Liver (tissue), 9 donors: ENCODE results near the gene ZFYVE28. TPM values are rescaled to one million over a fixed set of nuclear protein-coding genes. Genes with fewer than 3 reads are reported as not detected.

Experiments
- DNase-seq: peaks from one replicate; pipeline ENCODE4 v3.0.0-alpha.2; 2017; ENCODE audit warnings: low spot score
- H3K27ac ChIP-seq, 2 donors: one replicate each; pipeline ENCODE4 v1.7.0; 2013; ENCODE audit warnings: inconsistent platforms in 2 of 2, low read length in 2 of 2, control low read depth in 1 of 2, low read depth in 1 of 2, mild to moderate bottlenecking in 1 of 2
- H3K27me3 ChIP-seq, 4 donors: one replicate each; pipeline versions ENCODE4 v1.6.1 to v1.7.0; 2013; ENCODE audit warnings: low read length in 3 of 4, inconsistent platforms in 1 of 4, mild to moderate bottlenecking in 1 of 4, moderate library complexity in 1 of 4; ENCODE audit not compliant: control insufficient read depth in 4 of 4, insufficient read depth in 4 of 4
- H3K36me3 ChIP-seq, 4 donors: one replicate each; pipeline versions ENCODE4 v1.6.1 to v1.7.0; 2013; ENCODE audit warnings: low read length in 3 of 4, mild to moderate bottlenecking in 3 of 4, low read depth in 1 of 4, moderate library complexity in 1 of 4; ENCODE audit not compliant: control insufficient read depth in 4 of 4, insufficient read depth in 3 of 4
- H3K4me1 ChIP-seq, 4 donors: one replicate each; pipeline versions ENCODE4 v1.6.1 to v1.7.0; 2013; ENCODE audit warnings: low read length in 3 of 4, mild to moderate bottlenecking in 3 of 4, moderate library complexity in 1 of 4; ENCODE audit not compliant: control insufficient read depth in 4 of 4, insufficient read depth in 4 of 4
- H3K4me3 ChIP-seq, 3 donors: one replicate each; pipeline versions ENCODE4 v1.6.1 to v1.7.0; 2013; ENCODE audit warnings: low read length in 3 of 3, control low read depth in 1 of 3, low read depth in 1 of 3, mild to moderate bottlenecking in 1 of 3
- H3K9ac ChIP-seq, 2 donors: one replicate each; pipeline ENCODE4 v1.7.0; 2013; ENCODE audit warnings: low read length in 2 of 2, mild to moderate bottlenecking in 2 of 2, moderate library complexity in 2 of 2, control low read depth in 1 of 2, low read depth in 1 of 2
- H3K9me3 ChIP-seq, 4 donors: one replicate each; pipeline versions ENCODE4 v1.6.1 to v1.7.0; 2013; ENCODE audit warnings: low read length in 3 of 4; ENCODE audit not compliant: control insufficient read depth in 4 of 4
- EGR1 ChIP-seq, 2 donors: IDR thresholded peaks; 2 replicates each; pipeline ENCODE4 v1.6.1; 2016 to 2018; ENCODE audit warnings: antibody characterized with exemption in 2 of 2, low read depth in 2 of 2
- FOXA1 ChIP-seq: IDR thresholded peaks from 2 replicates; pipeline ENCODE4 v1.6.1; 2016; ENCODE audit warnings: antibody characterized with exemption
- FOXA2 ChIP-seq: IDR thresholded peaks from 2 replicates; pipeline ENCODE4 v1.6.1; 2016; ENCODE audit warnings: antibody characterized with exemption
- GABPA ChIP-seq, 2 donors: IDR thresholded peaks in 1 of 2; conservative IDR thresholded peaks in 1 of 2; 2 replicates each; pipeline ENCODE4 v1.6.1; 2016; ENCODE audit warnings: antibody characterized with exemption in 2 of 2, mild to moderate bottlenecking in 1 of 2, moderate library complexity in 1 of 2
- HNF4A ChIP-seq, 2 donors: conservative IDR thresholded peaks; 2 replicates each; pipeline ENCODE4 v1.6.1; 2016; ENCODE audit warnings: antibody characterized with exemption in 2 of 2, mild to moderate bottlenecking in 2 of 2
- HNF4G ChIP-seq: IDR thresholded peaks from 2 replicates; pipeline ENCODE4 v1.6.1; 2016; ENCODE audit warnings: antibody characterized with exemption
- JUND ChIP-seq, 2 donors: IDR thresholded peaks; 2 replicates each; pipeline ENCODE4 v1.6.1; 2016; ENCODE audit warnings: antibody characterized with exemption in 2 of 2
- NR2F2 ChIP-seq: IDR thresholded peaks from 2 replicates; pipeline ENCODE4 v1.6.1; 2016; ENCODE audit warnings: antibody characterized with exemption
- RAD21 ChIP-seq, 2 donors: IDR thresholded peaks; 2 replicates each; pipeline ENCODE4 v1.6.1; 2016; ENCODE audit warnings: antibody characterized with exemption in 2 of 2, mild to moderate bottlenecking in 2 of 2
- RXRA ChIP-seq, 2 donors: IDR thresholded peaks; 2 replicates each; pipeline ENCODE4 v1.6.1; 2017 to 2018; ENCODE audit warnings: antibody characterized with exemption in 2 of 2, mild to moderate bottlenecking in 1 of 2
- SP1 ChIP-seq: IDR thresholded peaks from 2 replicates; pipeline ENCODE4 v1.6.1; 2018; ENCODE audit warnings: antibody characterized with exemption, mild to moderate bottlenecking
- TAF1 ChIP-seq: conservative IDR thresholded peaks from 2 replicates; pipeline ENCODE4 v1.6.1; 2016; ENCODE audit warnings: antibody characterized with exemption, mild to moderate bottlenecking
- YY1 ChIP-seq: IDR thresholded peaks from 2 replicates; pipeline ENCODE4 v1.6.1; 2016; ENCODE audit warnings: antibody characterized with exemption, mild to moderate bottlenecking
- WGBS: extraction: QIAGEN DNeasy Blood & Tissue Kit; methylation state at CpG from one replicate; pipeline ENCODE4 v1.1.7; 2013; 5-methylcytosine and 5-hydroxymethylcytosine counted together
- polyA plus RNA-seq, 2 donors: library from polyadenylated mRNA; stranded (reverse) in 1 of 2; unstranded in 1 of 2; fragments of 200-250 nt in 1 of 2; fragments of >200 nt in 1 of 2; fragmentation: Nextera tagmentation in 1 of 2; extraction: Ambion mirVana in 1 of 2; gene quantifications; one replicate each; pipeline versions ENCODE4 v1.2.1 to v1.2.3, GENCODE V29; 2013 to 2015
- total RNA-seq, 2 donors: library from RNA; depleted of rRNA; stranded (reverse); fragments of >200 nt; gene quantifications; one replicate each; pipeline ENCODE4 v1.2.3, GENCODE V29; 2014
- TF ChIP-seq, protein P1 (sequence below): IDR thresholded peaks from 2 replicates; pipeline ENCODE4 v1.6.1; 2016; ENCODE audit warnings: antibody characterized with exemption, mild to moderate bottlenecking
- TF ChIP-seq, protein P2 (sequence below): IDR thresholded peaks from 2 replicates; pipeline ENCODE4 v1.6.1; 2016; ENCODE audit warnings: antibody characterized with exemption
- TF ChIP-seq, protein P3 (sequence below): IDR thresholded peaks from 2 replicates; pipeline ENCODE4 v1.6.1; 2016; ENCODE audit warnings: antibody characterized with exemption
- TF ChIP-seq, protein P4 (sequence below): IDR thresholded peaks from 2 replicates; pipeline ENCODE4 v1.6.1; 2016; ENCODE audit warnings: antibody characterized with exemption
- donor health status: healthy.
- donor health status: healthy.
- donor health status: healthy.
- donor health status: healthy.
- donor health status: healthy.

The ZFYVE28 gene
- total and polyA plus RNA-seq, 4 donors: 2.0 to 6.1 (median 2.7) TPM

DNA sequence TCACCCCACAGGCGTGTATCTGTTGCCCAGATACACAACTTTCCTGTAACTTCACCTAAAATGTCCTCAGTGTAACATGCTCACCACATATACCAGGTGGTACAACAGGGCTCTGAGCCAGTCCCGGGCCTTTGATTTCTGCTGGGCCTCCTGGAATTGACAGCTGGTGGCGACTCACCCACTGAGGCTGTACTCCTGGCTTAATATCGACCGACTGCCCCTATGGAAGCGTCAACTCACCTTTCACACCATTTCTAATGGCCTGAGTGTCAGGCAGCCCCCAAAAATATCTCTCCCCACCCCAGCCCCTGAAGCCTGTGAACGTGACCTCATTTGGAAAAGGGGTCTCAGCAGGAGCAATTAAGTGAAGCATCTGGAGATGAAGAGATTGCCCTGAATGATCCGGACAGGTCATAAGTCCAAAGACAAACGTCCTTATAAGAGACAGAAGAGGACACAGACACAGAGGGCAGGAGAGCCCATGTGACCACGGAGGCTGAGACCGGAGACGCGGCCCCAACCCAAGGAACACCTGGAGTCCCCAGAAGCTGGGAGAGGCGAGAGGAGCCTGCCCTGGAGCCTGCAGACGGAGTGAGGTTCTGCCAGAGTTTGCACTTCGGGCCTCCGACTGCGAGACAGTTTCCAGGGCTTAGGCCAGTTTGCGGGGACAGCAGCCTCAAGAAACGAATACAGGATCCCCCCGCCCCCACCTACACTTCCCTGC is 144.0 kb downstream of the ZFYVE28 start:
- Histone ChIP-seq H3K9me3 (no peaks in the 10 kb centered on the region), H3K27ac (no peak overlapping the region), H3K4me3 (no peak overlapping the region), H3K27me3 (no peaks in the 10 kb centered on the region), H3K36me3 (no peaks in the 10 kb centered on the region), H3K9ac (no peak overlapping the region), H3K4me1 (no peaks in the 10 kb centered on the region)
- no peak for TF ChIP-seq GABPA (IDR thresholded peaks at IDR 0.05 in 1 of 2, conservative IDR thresholded peaks at IDR 0.05 in 1 of 2)
- WGBS: 92% methylated on average over 21 of the region's 21 CpGs
- DNase-seq: no peak

DNA sequence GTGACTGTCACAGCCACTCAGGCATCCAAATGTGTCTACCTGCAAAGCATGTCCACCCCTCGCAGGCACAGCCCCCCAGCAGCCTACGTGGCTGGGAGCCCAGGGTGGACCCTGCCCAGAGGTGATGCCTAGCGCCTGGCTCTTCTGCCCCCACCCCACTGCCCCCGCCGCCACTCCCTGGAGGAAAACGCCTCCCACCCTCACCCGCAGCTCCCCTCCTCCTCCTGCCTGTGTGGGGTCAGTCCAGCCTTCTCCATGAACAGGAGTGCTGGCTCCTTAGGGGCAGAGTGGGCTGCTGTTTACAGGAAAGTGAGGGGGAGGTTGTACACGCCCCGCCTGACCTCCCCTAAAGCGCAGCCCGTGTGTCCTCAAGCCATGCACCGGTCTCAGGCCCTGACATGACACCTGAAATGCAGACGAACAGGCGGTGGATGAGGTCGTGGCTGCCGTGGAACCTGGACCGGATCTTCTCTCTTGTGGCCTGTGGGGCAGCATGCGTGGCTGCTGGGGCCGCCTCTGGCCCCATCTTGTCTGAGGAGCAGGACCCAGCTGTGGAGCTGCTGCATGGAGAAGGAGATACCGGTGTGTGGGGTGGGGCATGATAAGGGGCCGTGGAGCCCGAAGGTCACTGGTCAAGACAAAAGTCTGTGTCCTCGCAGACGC is 144.7 kb downstream of the ZFYVE28 start:
- TF ChIP-seq FOXA1 (no peak), EGR1 (IDR thresholded peaks at IDR 0.05; ENCODE audit: low read depth in 2 of 2) (no peak), HNF4G (no peak), RAD21 (IDR thresholded peaks at IDR 0.05) (no peak), HNF4A (conservative IDR thresholded peaks at IDR 0.05) (no peak), JUND (IDR thresholded peaks at IDR 0.05) (no peak), FOXA2 (no peak), SP1 (no peak), YY1 (no peak), RXRA (IDR thresholded peaks at IDR 0.05) (no peak), TAF1 (no peak), GABPA (IDR thresholded peaks at IDR 0.05 in 1 of 2, conservative IDR thresholded peaks at IDR 0.05 in 1 of 2) (no peak), NR2F2 (no peak)
- TF ChIP-seq, protein P1, sequence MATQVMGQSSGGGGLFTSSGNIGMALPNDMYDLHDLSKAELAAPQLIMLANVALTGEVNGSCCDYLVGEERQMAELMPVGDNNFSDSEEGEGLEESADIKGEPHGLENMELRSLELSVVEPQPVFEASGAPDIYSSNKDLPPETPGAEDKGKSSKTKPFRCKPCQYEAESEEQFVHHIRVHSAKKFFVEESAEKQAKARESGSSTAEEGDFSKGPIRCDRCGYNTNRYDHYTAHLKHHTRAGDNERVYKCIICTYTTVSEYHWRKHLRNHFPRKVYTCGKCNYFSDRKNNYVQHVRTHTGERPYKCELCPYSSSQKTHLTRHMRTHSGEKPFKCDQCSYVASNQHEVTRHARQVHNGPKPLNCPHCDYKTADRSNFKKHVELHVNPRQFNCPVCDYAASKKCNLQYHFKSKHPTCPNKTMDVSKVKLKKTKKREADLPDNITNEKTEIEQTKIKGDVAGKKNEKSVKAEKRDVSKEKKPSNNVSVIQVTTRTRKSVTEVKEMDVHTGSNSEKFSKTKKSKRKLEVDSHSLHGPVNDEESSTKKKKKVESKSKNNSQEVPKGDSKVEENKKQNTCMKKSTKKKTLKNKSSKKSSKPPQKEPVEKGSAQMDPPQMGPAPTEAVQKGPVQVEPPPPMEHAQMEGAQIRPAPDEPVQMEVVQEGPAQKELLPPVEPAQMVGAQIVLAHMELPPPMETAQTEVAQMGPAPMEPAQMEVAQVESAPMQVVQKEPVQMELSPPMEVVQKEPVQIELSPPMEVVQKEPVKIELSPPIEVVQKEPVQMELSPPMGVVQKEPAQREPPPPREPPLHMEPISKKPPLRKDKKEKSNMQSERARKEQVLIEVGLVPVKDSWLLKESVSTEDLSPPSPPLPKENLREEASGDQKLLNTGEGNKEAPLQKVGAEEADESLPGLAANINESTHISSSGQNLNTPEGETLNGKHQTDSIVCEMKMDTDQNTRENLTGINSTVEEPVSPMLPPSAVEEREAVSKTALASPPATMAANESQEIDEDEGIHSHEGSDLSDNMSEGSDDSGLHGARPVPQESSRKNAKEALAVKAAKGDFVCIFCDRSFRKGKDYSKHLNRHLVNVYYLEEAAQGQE: no peak
- TF ChIP-seq, protein P2, sequence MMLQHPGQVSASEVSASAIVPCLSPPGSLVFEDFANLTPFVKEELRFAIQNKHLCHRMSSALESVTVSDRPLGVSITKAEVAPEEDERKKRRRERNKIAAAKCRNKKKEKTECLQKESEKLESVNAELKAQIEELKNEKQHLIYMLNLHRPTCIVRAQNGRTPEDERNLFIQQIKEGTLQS: no peak
- TF ChIP-seq, protein P3, sequence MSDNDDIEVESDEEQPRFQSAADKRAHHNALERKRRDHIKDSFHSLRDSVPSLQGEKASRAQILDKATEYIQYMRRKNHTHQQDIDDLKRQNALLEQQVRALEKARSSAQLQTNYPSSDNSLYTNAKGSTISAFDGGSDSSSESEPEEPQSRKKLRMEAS: no peak
- TF ChIP-seq, protein P4, sequence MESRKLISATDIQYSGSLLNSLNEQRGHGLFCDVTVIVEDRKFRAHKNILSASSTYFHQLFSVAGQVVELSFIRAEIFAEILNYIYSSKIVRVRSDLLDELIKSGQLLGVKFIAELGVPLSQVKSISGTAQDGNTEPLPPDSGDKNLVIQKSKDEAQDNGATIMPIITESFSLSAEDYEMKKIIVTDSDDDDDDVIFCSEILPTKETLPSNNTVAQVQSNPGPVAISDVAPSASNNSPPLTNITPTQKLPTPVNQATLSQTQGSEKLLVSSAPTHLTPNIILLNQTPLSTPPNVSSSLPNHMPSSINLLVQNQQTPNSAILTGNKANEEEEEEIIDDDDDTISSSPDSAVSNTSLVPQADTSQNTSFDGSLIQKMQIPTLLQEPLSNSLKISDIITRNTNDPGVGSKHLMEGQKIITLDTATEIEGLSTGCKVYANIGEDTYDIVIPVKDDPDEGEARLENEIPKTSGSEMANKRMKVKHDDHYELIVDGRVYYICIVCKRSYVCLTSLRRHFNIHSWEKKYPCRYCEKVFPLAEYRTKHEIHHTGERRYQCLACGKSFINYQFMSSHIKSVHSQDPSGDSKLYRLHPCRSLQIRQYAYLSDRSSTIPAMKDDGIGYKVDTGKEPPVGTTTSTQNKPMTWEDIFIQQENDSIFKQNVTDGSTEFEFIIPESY: no peak
- Histone ChIP-seq H3K27ac (no peak overlapping the region), H3K36me3 (no peaks in the 10 kb centered on the region), H3K9me3 (no peaks in the 10 kb centered on the region), H3K4me3 (no peak overlapping the region), H3K27me3 (no peaks in the 10 kb centered on the region), H3K9ac (no peak overlapping the region), H3K4me1 (no peaks in the 10 kb centered on the region)
- WGBS: 91% methylated on average over 24 of the region's 24 CpGs
- DNase-seq: no peak
